Thoracic aorta (tissue), 2 donors: ENCODE measurements around the gene CTNNA3. TPM values are rescaled to one million over a fixed set of nuclear protein-coding genes. Genes with fewer than 3 reads are reported as not detected.

Experiments
- ATAC-seq: fragments of 150-250 bp; one replicate; pipeline ENCODE4 v1.8.0; 2017; ENCODE audit warnings: low read depth; ENCODE audit not compliant: insufficient number of reproducible peaks, low FRiP score
- DNase-seq: peaks from one replicate; pipeline ENCODE4 v3.0.0-alpha.2; 2020; ENCODE audit warnings: low spot score
- H3K27ac ChIP-seq, 2 donors: fragments of 200-600 bp; sonication (generic); 1 replicate in 1 of 2; 2 replicates in 1 of 2; pipeline ENCODE4 v1.5.1; 2016; ENCODE audit warnings: mild to moderate bottlenecking in 2 of 2, moderate library complexity in 2 of 2
- H3K27me3 ChIP-seq: fragments of 200-600 bp; sonication (generic); replicated peaks from 2 replicates; pipeline ENCODE4 v1.6.0; 2016; ENCODE audit warnings: mild to moderate bottlenecking; ENCODE audit not compliant: insufficient read depth
- H3K36me3 ChIP-seq: fragments of 200-600 bp; sonication (generic); one replicate; pipeline ENCODE4 v1.5.1; 2016
- H3K4me1 ChIP-seq, 2 donors: fragments of 200-600 bp; sonication (generic); 1 replicate in 1 of 2; 2 replicates in 1 of 2; pipeline versions ENCODE4 v1.5.1 to v1.6.0; 2016; ENCODE audit warnings: low read depth in 2 of 2, mild to moderate bottlenecking in 1 of 2; ENCODE audit not compliant: control insufficient read depth in 1 of 2
- H3K4me3 ChIP-seq: fragments of 200-600 bp; sonication (generic); 2 replicates; pipeline ENCODE4 v1.5.1; 2016; ENCODE audit warnings: mild to moderate bottlenecking
- H3K9me3 ChIP-seq: fragments of 200-600 bp; sonication (generic); 2 replicates; pipeline ENCODE4 v1.5.1; 2016
- total RNA-seq, 2 donors: library from RNA; depleted of rRNA; stranded (reverse); fragments of >200 nt; gene quantifications; one replicate each; pipeline versions ENCODE4 v1.1.0 to v1.2.3, GENCODE V29; 2016
- TF ChIP-seq, protein P1 (sequence below): fragments of 200-600 bp; sonication (generic); IDR thresholded peaks from one replicate; pipeline ENCODE4 v1.5.1; 2019; ENCODE audit warnings: antibody characterized with exemption

CTNNA3 gene
- total RNA-seq, 2 donors from 2014 or later, result 0.95 to 1.2 TPM

DNA sequence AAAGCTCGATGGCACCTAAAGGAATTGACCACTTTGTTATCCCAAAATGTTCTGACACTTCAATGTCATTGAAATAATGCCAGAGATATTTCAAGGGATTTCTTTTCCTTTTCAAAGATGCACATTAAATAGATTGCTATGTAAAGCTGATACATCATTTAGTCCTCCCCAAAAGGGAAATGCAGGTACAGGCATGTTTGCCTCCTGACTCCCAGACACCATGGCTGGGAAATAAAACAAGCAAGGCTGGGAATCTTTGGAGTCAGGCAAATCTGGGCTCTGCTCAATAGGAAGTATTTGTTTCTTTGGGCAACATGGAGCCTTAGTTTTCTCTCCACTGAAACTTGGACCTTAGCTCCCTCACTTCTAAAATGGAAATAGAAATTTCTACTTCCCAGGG, 1000.9 kb downstream of the CTNNA3 start:
- H3K36me3 ChIP-seq, result no peaks in the 10 kb centered on the region
- H3K27ac ChIP-seq, result no peak overlapping the region
- no peak for ATAC-seq
- H3K27me3 ChIP-seq, result no peaks in the 10 kb centered on the region
- no peak overlapping the region for H3K4me3 ChIP-seq
- TF ChIP-seq, protein P1, sequence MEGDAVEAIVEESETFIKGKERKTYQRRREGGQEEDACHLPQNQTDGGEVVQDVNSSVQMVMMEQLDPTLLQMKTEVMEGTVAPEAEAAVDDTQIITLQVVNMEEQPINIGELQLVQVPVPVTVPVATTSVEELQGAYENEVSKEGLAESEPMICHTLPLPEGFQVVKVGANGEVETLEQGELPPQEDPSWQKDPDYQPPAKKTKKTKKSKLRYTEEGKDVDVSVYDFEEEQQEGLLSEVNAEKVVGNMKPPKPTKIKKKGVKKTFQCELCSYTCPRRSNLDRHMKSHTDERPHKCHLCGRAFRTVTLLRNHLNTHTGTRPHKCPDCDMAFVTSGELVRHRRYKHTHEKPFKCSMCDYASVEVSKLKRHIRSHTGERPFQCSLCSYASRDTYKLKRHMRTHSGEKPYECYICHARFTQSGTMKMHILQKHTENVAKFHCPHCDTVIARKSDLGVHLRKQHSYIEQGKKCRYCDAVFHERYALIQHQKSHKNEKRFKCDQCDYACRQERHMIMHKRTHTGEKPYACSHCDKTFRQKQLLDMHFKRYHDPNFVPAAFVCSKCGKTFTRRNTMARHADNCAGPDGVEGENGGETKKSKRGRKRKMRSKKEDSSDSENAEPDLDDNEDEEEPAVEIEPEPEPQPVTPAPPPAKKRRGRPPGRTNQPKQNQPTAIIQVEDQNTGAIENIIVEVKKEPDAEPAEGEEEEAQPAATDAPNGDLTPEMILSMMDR, result no peak
- H3K9me3 ChIP-seq, result no peaks in the 10 kb centered on the region
- DNase-seq, result no peak
- no peaks in the 10 kb centered on the region for H3K4me1 ChIP-seq

DNA sequence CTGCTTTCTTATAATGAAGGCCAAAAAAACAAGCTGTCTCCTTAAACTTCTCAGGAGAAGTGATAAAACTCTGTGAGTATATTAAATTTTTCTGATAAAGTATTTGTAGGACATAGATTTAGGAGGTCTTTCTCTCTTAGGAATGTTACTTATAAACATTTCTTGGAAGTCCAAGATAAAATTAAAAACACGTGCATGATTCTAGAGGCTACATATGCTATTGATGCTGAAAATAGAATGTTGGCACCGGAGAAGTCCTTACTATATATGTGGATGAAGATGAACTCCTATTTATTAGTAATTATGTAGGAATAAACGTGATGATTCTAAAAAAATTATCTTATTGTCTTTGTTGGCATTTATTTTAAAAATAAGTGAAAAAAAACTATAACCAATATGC, 1011.4 kb downstream of the CTNNA3 start:
- ATAC-seq, result no peak
- no peaks in the 10 kb centered on the region for H3K9me3 ChIP-seq

DNA sequence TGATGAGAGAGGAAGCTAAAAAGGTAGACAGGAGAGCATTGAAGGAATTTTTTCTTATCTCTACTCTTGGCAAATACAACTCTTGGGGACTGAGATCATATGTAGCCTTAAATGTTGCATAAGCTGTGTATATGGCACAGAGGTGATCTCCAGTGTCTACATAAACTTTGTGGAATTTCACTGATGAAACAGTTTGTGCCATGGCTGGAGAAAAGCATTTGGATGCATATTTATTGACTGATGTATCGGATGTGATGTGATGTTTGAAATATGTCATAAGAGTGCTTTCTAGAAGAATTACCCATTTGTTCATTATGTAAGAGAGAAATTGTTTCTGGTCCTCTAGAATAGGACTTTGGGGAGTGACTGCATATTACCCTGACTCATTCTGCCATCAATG, 1015.1 kb downstream of the CTNNA3 start:
- Histone ChIP-seq H3K27ac (no peak overlapping the region), H3K36me3 (no peaks in the 10 kb centered on the region), H3K9me3 (no peaks in the 10 kb centered on the region), H3K4me1 (no peaks in the 10 kb centered on the region), H3K4me3 (no peak overlapping the region), H3K27me3 (no peaks in the 10 kb centered on the region)
- TF ChIP-seq, protein P1, result no peak
- ATAC-seq, result no peak
- no peak for DNase-seq

More for the DNA sequence above, 1011.4 kb downstream of the CTNNA3 start:
- H3K4me3 ChIP-seq, result no peak overlapping the region
- no peaks in the 10 kb centered on the region for H3K4me1 ChIP-seq
- H3K27me3 ChIP-seq, result no peaks in the 10 kb centered on the region
- DNase-seq, result no peak
- TF ChIP-seq, protein P1, result no peak
- H3K36me3 ChIP-seq, result no peaks in the 10 kb centered on the region
- H3K27ac ChIP-seq, result no peak overlapping the region

DNA sequence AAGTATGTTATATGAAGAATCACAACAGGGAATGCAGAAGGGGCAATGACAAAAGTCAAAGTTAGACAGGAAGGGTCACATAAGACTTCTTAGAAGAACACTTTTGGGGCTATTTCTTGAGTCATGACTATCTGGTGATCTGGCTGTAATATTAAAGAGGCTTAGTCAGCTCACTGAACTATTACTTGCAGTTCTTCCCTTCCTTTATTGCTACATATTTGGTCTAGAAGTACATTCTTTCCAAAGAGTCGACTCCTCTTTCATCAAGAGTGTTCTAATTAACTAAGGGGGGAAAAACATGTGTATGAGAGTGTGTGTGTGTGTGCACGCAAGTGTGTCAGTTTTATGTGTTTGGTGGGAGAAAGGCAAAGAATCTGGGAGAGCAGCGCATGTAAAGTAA, 1017.5 kb downstream of the CTNNA3 start:
- H3K4me1 ChIP-seq, result no peaks in the 10 kb centered on the region
- no peaks in the 10 kb centered on the region for H3K27me3 ChIP-seq
- H3K4me3 ChIP-seq, result no peak overlapping the region
- TF ChIP-seq, protein P1, result no peak
- DNase-seq, result no peak
- no peaks in the 10 kb centered on the region for H3K36me3 ChIP-seq
- ATAC-seq, result no peak
- no peaks in the 10 kb centered on the region for H3K9me3 ChIP-seq
- H3K27ac ChIP-seq, result no peak overlapping the region

DNA sequence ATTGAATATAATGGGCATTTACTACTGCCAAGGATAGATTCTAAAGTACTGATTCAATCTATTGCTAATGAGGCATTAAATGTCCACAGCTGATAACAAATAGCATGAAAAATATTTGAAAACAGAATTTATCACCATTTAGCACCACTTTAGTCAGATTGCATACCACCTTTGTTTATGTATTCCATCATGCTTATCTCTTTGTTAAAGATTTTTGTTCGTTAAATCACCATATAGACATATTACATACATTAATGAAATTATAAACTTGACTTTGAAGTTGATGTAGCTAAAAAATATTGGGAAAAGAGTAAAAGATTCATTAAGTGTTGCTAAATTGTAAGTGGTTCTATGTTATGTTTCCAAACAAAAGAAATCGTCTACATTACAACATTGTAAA, 1022.9 kb downstream of the CTNNA3 start:
- H3K27ac ChIP-seq, result no peak overlapping the region
- no peaks in the 10 kb centered on the region for H3K36me3 ChIP-seq
- ATAC-seq, result no peak
- TF ChIP-seq, protein P1, result no peak
- no peak for DNase-seq
- H3K4me1 ChIP-seq, result no peaks in the 10 kb centered on the region
- no peak overlapping the region for H3K4me3 ChIP-seq
- no peaks in the 10 kb centered on the region for H3K27me3 ChIP-seq
- no peaks in the 10 kb centered on the region for H3K9me3 ChIP-seq
